ENCODE measurements around the gene SPDYE4. TPM values are rescaled to one million over a fixed set of nuclear protein-coding genes. Genes with fewer than 3 reads are reported as not detected.
"Not testable (repeated sequence)": the region's sequence is repeated elsewhere in the genome, so short reads cannot be mapped to it uniquely, and the experiment has no call there.

The SPDYE4 gene
- polyA plus RNA-seq, 1 of the 3 experiments (the other 2 are of a cell fraction), result not detected

- Histone ChIP-seq H3K79me2 (ENCODE audit: insufficient read depth) (no peaks in the 10 kb centered on the region), H3K9me3 (no peaks in the 10 kb centered on the region), H3K4me2 (no peak overlapping the region), H3K9me2 (no peaks in the 10 kb centered on the region), H4K20me1 (ENCODE audit: insufficient read depth) (no peaks in the 10 kb centered on the region), H2AFZ (ENCODE audit: low read depth) (no peak overlapping the region), H3K4me3 (ENCODE audit: low read depth in 2 of 2, low read length in 1 of 2) (no peak overlapping the region), H3K4me1 (ENCODE audit: control insufficient read depth in 1 of 2, insufficient read depth in 2 of 2, low read depth in 1 of 2, low read length in 1 of 2) (no peaks in the 10 kb centered on the region), H3K27ac (ENCODE audit: low read depth in 2 of 2, low read length in 1 of 2) (no peak overlapping the region), H3F3A (replicated peaks; ENCODE audit: insufficient read depth) (no peaks in the 10 kb centered on the region), H3K27me3 (ENCODE audit: insufficient read depth) (peaks cover 25% of the 10 kb centered on the region), H3K9ac (no peak overlapping the region), H3K36me3 (replicated peaks in 1 of 2; ENCODE audit: control insufficient read depth in 1 of 2, insufficient read depth in 2 of 2, low read length in 1 of 2) (no peaks in the 10 kb centered on the region)
- 16% methylated on average over 2 of the region's 3 CpGs for WGBS (ENCODE audit: low lambda C conversion rate)
- DNase-seq, result no peak
- ChIA-PET CTCF (interaction anchor here (1.3 to 1.5 kb wide), 3 partner anchors 21 to 88 kb away, joined by 5 to 7 read pairs (median 5); no protein-coding TSS in a partner anchor), POLR2A (no interaction called here)
- TF ChIP-seq GATA2 (CRISPR knock-in tag; IDR thresholded peaks at IDR 0.05), result no peak
- no peak for TF ChIP-seq FOXJ3 (CRISPR knock-in tag; IDR thresholded peaks at IDR 0.05)
- no peak for TF ChIP-seq FOSL2 (IDR thresholded peaks at IDR 0.05; ENCODE audit: borderline replicate concordance, low read depth)
- no peak for TF ChIP-seq MEF2A (IDR thresholded peaks at IDR 0.05; ENCODE audit: borderline replicate concordance, low read depth)
- TF ChIP-seq REST (IDR thresholded peaks at IDR 0.05; ENCODE audit: low read depth, low read length), result no peak
- TF ChIP-seq ELF1 (IDR thresholded peaks at IDR 0.05), result no peak
- no peak for TF ChIP-seq YY1 (IDR thresholded peaks at IDR 0.05; ENCODE audit: low read depth)
- TF ChIP-seq USF1 (IDR thresholded peaks at IDR 0.05; ENCODE audit: borderline replicate concordance, low read depth), result no peak
- no peak for TF ChIP-seq IRF3 (IDR thresholded peaks at IDR 0.05; ENCODE audit: low read depth, low read length)
- no peak for TF ChIP-seq RXRA (IDR thresholded peaks at IDR 0.05; ENCODE audit: borderline replicate concordance, low read depth)
- TF ChIP-seq RCOR1 (IDR thresholded peaks at IDR 0.05; ENCODE audit: low read length), result no peak
- no peak for TF ChIP-seq PBX3 (IDR thresholded peaks at IDR 0.05)
- TF ChIP-seq ZBTB33 (IDR thresholded peaks at IDR 0.05; ENCODE audit: borderline replicate concordance, low read depth), result no peak
- no peak for TF ChIP-seq TCF12 (IDR thresholded peaks at IDR 0.05)
- no peak for TF ChIP-seq MXI1 (IDR thresholded peaks at IDR 0.05; ENCODE audit: low read depth, low read length)
- TF ChIP-seq JUND (IDR thresholded peaks at IDR 0.05), result no peak
- no peak for TF ChIP-seq TAF1 (IDR thresholded peaks at IDR 0.05; ENCODE audit: borderline replicate concordance, low read depth, low read length)
- TF ChIP-seq USF2 (IDR thresholded peaks at IDR 0.05; ENCODE audit: borderline replicate concordance, low read depth, low read length), result no peak
Measured at GRCh38 chr17:8806253-8806925, 48.0 kb upstream of the SPDYE4 start.

- H3K9me3 ChIP-seq; H3K27ac ChIP-seq (ENCODE audit: low read depth in 2 of 2, low read length in 1 of 2); H3K4me2 ChIP-seq; H4K20me1 ChIP-seq (ENCODE audit: insufficient read depth); DNase-seq; POLR2A ChIA-PET; H3K79me2 ChIP-seq (ENCODE audit: insufficient read depth); H3K36me3 ChIP-seq (replicated peaks in 1 of 2; ENCODE audit: control insufficient read depth in 1 of 2, insufficient read depth in 2 of 2, low read length in 1 of 2); H3K4me3 ChIP-seq (ENCODE audit: low read depth in 2 of 2, low read length in 1 of 2); H3F3A ChIP-seq (replicated peaks; ENCODE audit: insufficient read depth); H2AFZ ChIP-seq (ENCODE audit: low read depth); H3K9ac ChIP-seq; H3K4me1 ChIP-seq (ENCODE audit: control insufficient read depth in 1 of 2, insufficient read depth in 2 of 2, low read depth in 1 of 2, low read length in 1 of 2); H3K9me2 ChIP-seq: not testable (repeated sequence)
- peaks cover 25% of the 10 kb centered on the region for H3K27me3 ChIP-seq (ENCODE audit: insufficient read depth)
- 8% methylated on average over 10 of the region's 10 CpGs for WGBS (ENCODE audit: low lambda C conversion rate)
- CTCF ChIA-PET, result interaction anchor here (1.5 kb wide), 1 partner anchor 20 kb away, joined by 7 read pairs; no protein-coding TSS in a partner anchor
Measured at GRCh38 chr17:8805396-8805795, 47.0 kb upstream of the SPDYE4 start.
